ENCODE results near the gene NPIPB4. TPM values are rescaled to one million over a fixed set of nuclear protein-coding genes. Genes with fewer than 3 reads are reported as not detected.
"Not testable (repeated sequence)": the region's sequence is repeated elsewhere in the genome, so short reads cannot be mapped to it uniquely, and the experiment has no call there.

Gene NPIPB4
- 100 to 1,000 TPM; 197 to 211 TPM for total RNA-seq

- DNase-seq; ATAC-seq (replicated peaks in 1 of 2); H3K9me3 Mint-ChIP-seq: not testable (repeated sequence)
Observed at GRCh38 chr16:21857656-21858055, at the start of gene NPIPB4. Gene NPIPB4, minus strand, starts transcription at chr16:21857756. Its CDS starts 378 bp downstream, at chr16:21857378.

GRCh38 chr16:21898998-21899397, 41.4 kb upstream of the NPIPB4 start:
- not testable (repeated sequence) for H3K36me3 Mint-ChIP-seq (ENCODE audit: insufficient read depth in 2 of 2); DNase-seq; H3K9me3 Mint-ChIP-seq; H3K4me3 Mint-ChIP-seq; ATAC-seq (replicated peaks in 1 of 2); H3K27me3 Mint-ChIP-seq (ENCODE audit: low read depth); H3K27ac Mint-ChIP-seq; H3K4me1 Mint-ChIP-seq (ENCODE audit: low read depth)

More at GRCh38 chr16:21857656-21858055, at the start of gene NPIPB4:
- H3K4me1 Mint-ChIP-seq (ENCODE audit: low read depth); H3K36me3 Mint-ChIP-seq (ENCODE audit: insufficient read depth in 2 of 2); H3K4me3 Mint-ChIP-seq; H3K27me3 Mint-ChIP-seq (ENCODE audit: low read depth); H3K27ac Mint-ChIP-seq: not testable (repeated sequence)

GRCh38 chr16:21881988-21882387, 24.4 kb upstream of the NPIPB4 start:
- peak; percentile 8 to 17 for DNase-seq
- not testable (repeated sequence) for H3K9me3 Mint-ChIP-seq; H3K27me3 Mint-ChIP-seq (ENCODE audit: low read depth); H3K27ac Mint-ChIP-seq; H3K36me3 Mint-ChIP-seq (ENCODE audit: insufficient read depth in 2 of 2); H3K4me3 Mint-ChIP-seq; H3K4me1 Mint-ChIP-seq (ENCODE audit: low read depth); ATAC-seq (replicated peaks in 1 of 2)

- H3K27ac Mint-ChIP-seq, H3K9me3 Mint-ChIP-seq: not testable (repeated sequence)
Observed at GRCh38 chr16:21837186-21837585, 20.4 kb downstream of the NPIPB4 start.

GRCh38 chr16:21836334-21836733, 21.2 kb downstream of the NPIPB4 start:
- H3K36me3 Mint-ChIP-seq (ENCODE audit: insufficient read depth in 2 of 2); ATAC-seq (replicated peaks in 1 of 2); H3K4me1 Mint-ChIP-seq (ENCODE audit: low read depth); H3K27ac Mint-ChIP-seq; H3K27me3 Mint-ChIP-seq (ENCODE audit: low read depth); DNase-seq; H3K9me3 Mint-ChIP-seq: not testable (repeated sequence)
- H3K4me3 Mint-ChIP-seq, result peak overlapping the region in 1 of 2 donors; percentile 48

More at GRCh38 chr16:21837186-21837585, 20.4 kb downstream of the NPIPB4 start:
- ATAC-seq (replicated peaks in 1 of 2); DNase-seq; H3K36me3 Mint-ChIP-seq (ENCODE audit: insufficient read depth in 2 of 2); H3K4me1 Mint-ChIP-seq (ENCODE audit: low read depth); H3K27me3 Mint-ChIP-seq (ENCODE audit: low read depth): not testable (repeated sequence)
- peak overlapping the region; percentile 64 to 72 for H3K4me3 Mint-ChIP-seq

- not testable (repeated sequence) for H3K9me3 Mint-ChIP-seq; ATAC-seq (replicated peaks in 1 of 2); H3K4me1 Mint-ChIP-seq (ENCODE audit: low read depth); H3K4me3 Mint-ChIP-seq; H3K27ac Mint-ChIP-seq; H3K27me3 Mint-ChIP-seq (ENCODE audit: low read depth); H3K36me3 Mint-ChIP-seq (ENCODE audit: insufficient read depth in 2 of 2); DNase-seq
Observed at GRCh38 chr16:21835747-21836146, 21.8 kb downstream of the NPIPB4 start.

- not testable (repeated sequence) for H3K9me3 Mint-ChIP-seq; H3K27me3 Mint-ChIP-seq (ENCODE audit: low read depth); ATAC-seq (replicated peaks in 1 of 2); H3K36me3 Mint-ChIP-seq (ENCODE audit: insufficient read depth in 2 of 2); H3K4me1 Mint-ChIP-seq (ENCODE audit: low read depth); DNase-seq; H3K27ac Mint-ChIP-seq; H3K4me3 Mint-ChIP-seq
Observed at GRCh38 chr16:21834211-21834610, 23.3 kb downstream of the NPIPB4 start.

GRCh38 chr16:21829929-21830328, 27.6 kb downstream of the NPIPB4 start:
- not testable (repeated sequence) for ATAC-seq (replicated peaks in 1 of 2); H3K9me3 Mint-ChIP-seq; H3K4me3 Mint-ChIP-seq; H3K4me1 Mint-ChIP-seq (ENCODE audit: low read depth); H3K27ac Mint-ChIP-seq; H3K36me3 Mint-ChIP-seq (ENCODE audit: insufficient read depth in 2 of 2); H3K27me3 Mint-ChIP-seq (ENCODE audit: low read depth); DNase-seq

GRCh38 chr16:21826067-21826706, 31.4 kb downstream of the NPIPB4 start:
- not testable (repeated sequence) for H3K4me3 Mint-ChIP-seq; H3K36me3 Mint-ChIP-seq (ENCODE audit: insufficient read depth in 2 of 2); H3K27me3 Mint-ChIP-seq (ENCODE audit: low read depth); ATAC-seq (replicated peaks in 1 of 2); H3K9me3 Mint-ChIP-seq; H3K27ac Mint-ChIP-seq; DNase-seq; H3K4me1 Mint-ChIP-seq (ENCODE audit: low read depth)

- not testable (repeated sequence) for H3K4me3 Mint-ChIP-seq; ATAC-seq (replicated peaks in 1 of 2); DNase-seq; H3K4me1 Mint-ChIP-seq (ENCODE audit: low read depth); H3K27ac Mint-ChIP-seq; H3K9me3 Mint-ChIP-seq; H3K27me3 Mint-ChIP-seq (ENCODE audit: low read depth); H3K36me3 Mint-ChIP-seq (ENCODE audit: insufficient read depth in 2 of 2)
Observed at GRCh38 chr16:21825526-21825925, 32.0 kb downstream of the NPIPB4 start.

GRCh38 chr16:21823258-21823657, 34.3 kb downstream of the NPIPB4 start:
- peaks cover 18% of the 10 kb centered on the region for H3K4me1 Mint-ChIP-seq (ENCODE audit: low read depth)
- H3K27me3 Mint-ChIP-seq (ENCODE audit: low read depth); ATAC-seq (replicated peaks in 1 of 2); H3K36me3 Mint-ChIP-seq (ENCODE audit: insufficient read depth in 2 of 2); H3K9me3 Mint-ChIP-seq; H3K4me3 Mint-ChIP-seq; DNase-seq; H3K27ac Mint-ChIP-seq: not testable (repeated sequence)

GRCh38 chr16:21820908-21821465, 36.6 kb downstream of the NPIPB4 start:
- not testable (repeated sequence) for H3K9me3 Mint-ChIP-seq; ATAC-seq (replicated peaks in 1 of 2); H3K36me3 Mint-ChIP-seq (ENCODE audit: insufficient read depth in 2 of 2); H3K27me3 Mint-ChIP-seq (ENCODE audit: low read depth); DNase-seq
- Mint-ChIP-seq H3K4me1 (ENCODE audit: low read depth) (peaks cover 24% of the 10 kb centered on the region), H3K4me3 (peak overlapping the region; percentile 90 to 94), H3K27ac (peak overlapping the region; percentile 96)

- H3K27ac Mint-ChIP-seq, result peak overlapping the region; percentile 96
Observed at GRCh38 chr16:21820028-21820907, 37.3 kb downstream of the NPIPB4 start.

More at GRCh38 chr16:21820028-21820907, 37.3 kb downstream of the NPIPB4 start:
- DNase-seq (peak; percentile 80 to 81), ATAC-seq (replicated peaks in 1 of 2) (peak; percentile 99)
- Mint-ChIP-seq H3K4me3 (peak overlapping the region; percentile 90 to 94), H3K36me3 (ENCODE audit: insufficient read depth in 2 of 2) (peaks cover 8 to 11% of the 10 kb centered on the region in 2 donors), H3K4me1 (ENCODE audit: low read depth) (peaks cover 24% of the 10 kb centered on the region)
- not testable (repeated sequence) for H3K9me3 Mint-ChIP-seq; H3K27me3 Mint-ChIP-seq (ENCODE audit: low read depth)
